Hindlimb muscle (tissue), 1 donor: Measurements from ENCODE around the gene GNB1. TPM values are rescaled to one million over a fixed set of nuclear protein-coding genes. Genes with fewer than 3 reads are reported as not detected.

Experiments
- DNase-seq: peaks from one replicate; pipeline ENCODE4 v3.0.0-alpha.2; 2013
- polyA plus RNA-seq: library from polyadenylated mRNA; unstranded; fragments of 120-200 nt; gene quantifications from one replicate; pipeline ENCODE4 v1.2.1, GENCODE V29; 2013; ENCODE audit not compliant: insufficient read length

The GNB1 gene
- polyA plus RNA-seq, 1 donor: 164 TPM

- no peak for DNase-seq
Measured at GRCh38 chr1:1780598-1781525, 110.0 kb downstream of the GNB1 start.

- DNase-seq: no peak
Measured at GRCh38 chr1:1779691-1780597, 110.9 kb downstream of the GNB1 start.

- DNase-seq: no peak
Measured at GRCh38 chr1:1779320-1779675, 111.6 kb downstream of the GNB1 start.

- peak; percentile 53 for DNase-seq
Measured at GRCh38 chr1:1778663-1779319, 112.1 kb downstream of the GNB1 start.

GRCh38 chr1:1777950-1778662, 112.8 kb downstream of the GNB1 start, which contains the start of gene NADK:
TSS of gene NADK (minus strand) at chr1:1778470. CDS start at chr1:1765406, 13,064 bp downstream.
- DNase-seq: peak; percentile 85

GRCh38 chr1:1777583-1777899, 113.3 kb downstream of the GNB1 start:
- DNase-seq: peak; percentile 64

- DNase-seq: no peak
Measured at GRCh38 chr1:1776672-1777582, 114.0 kb downstream of the GNB1 start.

GRCh38 chr1:1775327-1776226, 115.3 kb downstream of the GNB1 start:
- DNase-seq: no peak

- no peak for DNase-seq
Measured at GRCh38 chr1:1773874-1774273, 117.0 kb downstream of the GNB1 start.

- DNase-seq: no peak
Measured at GRCh38 chr1:1771096-1771495, 119.8 kb downstream of the GNB1 start.

GRCh38 chr1:1770102-1770501, 120.8 kb downstream of the GNB1 start:
- no peak for DNase-seq

GRCh38 chr1:1768249-1768992, 122.5 kb downstream of the GNB1 start:
- no peak for DNase-seq

GRCh38 chr1:1764876-1765470, 125.9 kb downstream of the GNB1 start:
- DNase-seq: no peak

GRCh38 chr1:1763657-1764621, 126.9 kb downstream of the GNB1 start:
- DNase-seq: no peak

- no peak for DNase-seq
Measured at GRCh38 chr1:1761504-1762376, 129.1 kb downstream of the GNB1 start.

GRCh38 chr1:1760715-1761114, 130.2 kb downstream of the GNB1 start:
- no peak for DNase-seq

GRCh38 chr1:1760345-1760650, 130.6 kb downstream of the GNB1 start:
- no peak for DNase-seq
